Adrenal gland (tissue), 19 donors: Measurements from ENCODE around the gene SLC5A4. TPM values are rescaled to one million over a fixed set of nuclear protein-coding genes. Genes with fewer than 3 reads are reported as not detected.
"Not testable (repeated sequence)": the region's sequence is repeated elsewhere in the genome, so short reads cannot be mapped to it uniquely, and the experiment has no call there.

ENCODE experiments used
- DNase-seq, 7 donors: peaks; one replicate each; pipeline ENCODE4 v3.0.0-alpha.2; 2019 to 2020
- H3K27ac ChIP-seq, 5 donors: fragments of 200-600 bp; sonication (generic) in 4 of 5; 1 replicate in 3 of 5; 2 replicates in 2 of 5; pipeline versions ENCODE4 v1.5.1 to v1.8.0; 2016 to 2020; ENCODE audit warnings: mild to moderate bottlenecking in 1 of 5
- H3K27me3 ChIP-seq: fragments of 200-600 bp; 2 replicates; pipeline ENCODE4 v1.8.0; 2021
- H3K36me3 ChIP-seq, 2 donors: fragments of 200-600 bp; replicated peaks in 1 of 2; 1 replicate in 1 of 2; 2 replicates in 1 of 2; pipeline versions ENCODE4 v1.5.1 to v1.8.0; 2018 to 2022
- H3K4me1 ChIP-seq, 2 donors: fragments of 200-600 bp; replicated peaks in 1 of 2; 1 replicate in 1 of 2; 2 replicates in 1 of 2; pipeline versions ENCODE4 v1.5.1 to v1.8.0; 2018 to 2021
- H3K4me3 ChIP-seq, 4 donors: fragments of 200-600 bp; sonication (generic) in 3 of 4; one replicate each; pipeline ENCODE4 v1.5.1; 2016 to 2018
- H3K9me3 ChIP-seq, 3 donors: fragments of 200-600 bp; sonication (generic) in 1 of 3; replicated peaks in 1 of 3; 1 replicate in 2 of 3; 2 replicates in 1 of 3; pipeline versions ENCODE4 v1.5.1 to v1.8.0; 2016 to 2021
- CTCF ChIP-seq, 6 experiments: fragments of 450-650 bp in 4 of 6; fragments of 200-600 bp in 2 of 6; sonication (generic) in 1 of 6; IDR thresholded peaks; 1 replicate in 5 of 6; 2 replicates in 1 of 6; pipeline versions ENCODE4 v1.5.1 to v1.8.0; 2016 to 2021; ENCODE audit warnings: antibody characterized with exemption in 6 of 6, mild to moderate bottlenecking in 2 of 6, moderate library complexity in 1 of 6
- POLR2A ChIP-seq, 2 donors: fragments of 450-650 bp; IDR thresholded peaks; one replicate each; pipeline ENCODE4 v1.6.1; 2017; ENCODE audit warnings: antibody characterized with exemption in 2 of 2, mild to moderate bottlenecking in 2 of 2, moderate library complexity in 1 of 2
- WGBS, 4 donors: extraction: QIAGEN DNeasy Blood & Tissue Kit in 2 of 4; methylation state at CpG; one replicate each; pipeline versions ENCODE4 v1.1.5 to v1.1.7; 2013 to 2017; 5-methylcytosine and 5-hydroxymethylcytosine counted together
- intact Hi-C, 2 donors: fragments of 100-400 bp; cut with DNase I; formaldehyde crosslinking; loops; one replicate each; pipeline versions ENCODE4 v1.14.1 to v1.15.0; 2022 to 2023
- long read RNA-seq, 10 donors: library from polyadenylated mRNA in 3 of 10; unstranded in 2 of 10; stranded (forward) in 1 of 10; transcript quantifications; one replicate each; pipeline ENCODE4 v2.0.0 and lab custom pipeline, GENCODE V29; 2021 to 2026
- polyA plus RNA-seq, 3 donors: library from polyadenylated mRNA; stranded (reverse); fragments of 200-250 nt in 2 of 3; fragments of 350-450 nt in 1 of 3; fragmentation: Illumina TruSeq in 1 of 3; extraction: RNeasy Lipid Tissue Mini Kit (QIAGEN cat#74804) in 1 of 3; gene quantifications; one replicate each; pipeline ENCODE4 v1.2.3, GENCODE V29; 2013 to 2014
- total RNA-seq, 9 donors: library from RNA; depleted of rRNA in 4 of 9; stranded (reverse); fragments of >200 nt in 4 of 9; fragments of 120-200 nt in 1 of 9; fragmentation: NEBNext Ultra II Directional in 1 of 9; extraction: Animal tissue kit (Norgen Biotek cat#: 25700) in 1 of 9; gene quantifications; one replicate each; pipeline versions ENCODE4 v1.1.0 to v1.2.4, GENCODE V29; 2013 to 2023
- donor health status: healthy with polysubstance abuse.
- donor health status: Bipolar disorder and iron deficiency.
- donor health status: DM: yes; HTN: yes; CAD: no.
- donor health status: DM: no; HTN: no; CAD: no.
- donor health status: DM: no; HTN: no; CAD: no.
- donor health status: DM: yes; HTN: yes; CAD: no.

Gene SLC5A4
- under 1 TPM in 8 of 9 donors, not detected in 1; 0.14 to 0.70 (median 0.43) TPM for total RNA-seq
- under 1 TPM; 0.07 to 0.27 (median 0.24) TPM for polyA plus RNA-seq
- long read RNA-seq, donor 1: 0 reads
- long read RNA-seq, donor 2: 0 reads
- long read RNA-seq, donor 3: 0 reads
- long read RNA-seq, donor 4: 0 reads
- long read RNA-seq, donor 5: 0 reads
- long read RNA-seq, donor 6: 0 reads
- long read RNA-seq, donor 7: 0 reads
- long read RNA-seq, donor 8: 0 reads
- long read RNA-seq, donor 9: 0 reads
- long read RNA-seq, donor 10: 0 reads

- WGBS, 4 donors: 73 to 82% (median 74%) methylated on average over 5 of the region's 5 CpGs
- no peak for TF ChIP-seq POLR2A (IDR thresholded peaks at IDR 0.05)
- no peak for TF ChIP-seq CTCF (IDR thresholded peaks at IDR 0.05)
- intact Hi-C loops: no loop called here
These were observed at the start of gene SLC5A4 for GRCh38 chr22:32255217-32255616. Gene SLC5A4, minus strand, starts transcription at chr22:32255347. Its CDS starts 18 bp downstream, at chr22:32255329.

GRCh38 chr22:32293921-32294320 is 38.8 kb upstream of the SLC5A4 start:
- H3K27ac ChIP-seq, intact Hi-C loops, H3K9me3 ChIP-seq, H3K27me3 ChIP-seq, H3K36me3 ChIP-seq, H3K4me3 ChIP-seq, DNase-seq, H3K4me1 ChIP-seq: not testable (repeated sequence)

More at GRCh38 chr22:32255217-32255616, at the start of gene SLC5A4:
- H3K27me3 ChIP-seq: no peaks in the 10 kb centered on the region
- no peaks in the 10 kb centered on the region for H3K4me1 ChIP-seq
- H3K36me3 ChIP-seq: no peaks in the 10 kb centered on the region
- H3K27ac ChIP-seq: no peak within 1 kb of the TSS
- no peaks in the 10 kb centered on the region for H3K9me3 ChIP-seq
- DNase-seq: no peak
- H3K4me3 ChIP-seq: no peak within 1 kb of the TSS

GRCh38 chr22:32286290-32286840 is 31.2 kb upstream of the SLC5A4 start:
- 63 to 89% (median 77%) methylated on average over 3 of the region's 3 CpGs for WGBS, 4 donors
- Histone ChIP-seq H3K9me3 (no peaks in the 10 kb centered on the region), H3K4me3 (no peak overlapping the region), H3K36me3 (no peaks in the 10 kb centered on the region), H3K4me1 (no peaks in the 10 kb centered on the region), H3K27ac (no peak overlapping the region), H3K27me3 (no peaks in the 10 kb centered on the region)
- DNase-seq: no peak
- intact Hi-C loops: no loop called here
- TF ChIP-seq CTCF (IDR thresholded peaks at IDR 0.05) (no peak), POLR2A (IDR thresholded peaks at IDR 0.05) (no peak)

GRCh38 chr22:32281072-32281471 is 25.9 kb upstream of the SLC5A4 start:
- 27 to 36% (median 30%) methylated on average over 8 to 11 of the region's 11 CpGs for WGBS, 4 donors
- H3K4me1 ChIP-seq: no peaks in the 10 kb centered on the region
- TF ChIP-seq CTCF (IDR thresholded peaks at IDR 0.05) (no peak), POLR2A (IDR thresholded peaks at IDR 0.05) (no peak)
- no peaks in the 10 kb centered on the region for H3K36me3 ChIP-seq
- H3K27ac ChIP-seq: no peak overlapping the region
- intact Hi-C loops: no loop called here
- H3K9me3 ChIP-seq: no peaks in the 10 kb centered on the region
- no peaks in the 10 kb centered on the region for H3K27me3 ChIP-seq
- no peak for DNase-seq
- H3K4me3 ChIP-seq: no peak overlapping the region

- H3K36me3 ChIP-seq, H3K27ac ChIP-seq, H3K27me3 ChIP-seq, DNase-seq, H3K4me3 ChIP-seq, H3K9me3 ChIP-seq, intact Hi-C loops, H3K4me1 ChIP-seq: not testable (repeated sequence)
- 76 to 91% (median 86%) methylated on average over 4 of the region's 4 CpGs for WGBS, 4 donors
These were observed 20.2 kb upstream of the SLC5A4 start for GRCh38 chr22:32275353-32275752.
